ENCODE measurements around the gene TFPT.

Gene TFPT, protein sequence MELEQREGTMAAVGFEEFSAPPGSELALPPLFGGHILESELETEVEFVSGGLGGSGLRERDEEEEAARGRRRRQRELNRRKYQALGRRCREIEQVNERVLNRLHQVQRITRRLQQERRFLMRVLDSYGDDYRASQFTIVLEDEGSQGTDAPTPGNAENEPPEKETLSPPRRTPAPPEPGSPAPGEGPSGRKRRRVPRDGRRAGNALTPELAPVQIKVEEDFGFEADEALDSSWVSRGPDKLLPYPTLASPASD

DNA sequence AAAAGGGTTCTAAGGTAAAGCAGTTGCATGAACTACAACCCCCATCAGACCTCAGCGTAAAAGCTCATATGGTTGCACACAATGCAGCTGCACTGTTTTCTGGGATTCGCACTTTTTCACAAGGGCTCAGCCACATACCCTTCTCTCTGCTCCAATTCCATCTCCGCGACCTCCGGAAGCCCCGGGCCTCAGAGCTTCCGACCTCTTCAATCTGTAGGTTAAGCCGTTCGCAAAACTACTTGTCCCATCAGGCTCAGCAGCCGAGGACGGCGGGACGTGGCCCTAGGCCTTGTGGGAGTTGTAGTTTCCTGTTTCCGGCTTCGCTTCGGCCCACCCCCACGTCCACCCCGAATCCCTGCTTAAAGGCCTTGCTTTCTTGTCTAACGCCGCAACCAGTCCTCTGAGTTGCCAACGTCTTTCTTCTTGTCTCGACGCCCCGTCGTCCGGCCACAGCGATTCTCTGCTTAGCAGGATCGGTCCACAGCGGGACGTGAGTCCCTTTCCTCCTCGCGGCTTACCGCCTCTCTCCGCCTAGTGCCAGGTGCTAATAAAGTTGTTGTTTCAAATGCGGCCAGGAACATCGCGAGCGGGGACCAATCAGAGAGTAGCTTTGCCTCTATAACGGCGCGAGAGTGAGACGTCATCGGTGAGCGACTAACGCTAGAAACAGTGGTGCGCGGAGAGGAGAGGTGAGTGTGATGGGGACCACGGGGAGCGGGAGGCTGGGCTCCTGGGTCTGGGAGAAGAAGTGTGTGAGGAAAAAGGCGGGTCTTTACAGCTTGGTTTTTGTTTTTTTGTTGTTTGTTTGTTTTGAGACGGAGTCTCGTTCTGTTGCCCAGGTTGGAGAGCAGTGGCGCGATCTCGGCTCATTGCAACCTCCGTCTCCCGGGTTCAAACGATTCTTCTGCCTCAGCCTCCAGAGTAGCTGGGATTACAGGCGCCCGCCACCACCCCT lies at the start of gene TFPT, which contains the start of gene PRPF31:
Gene TFPT (minus strand): TSS at position 549 of the 955 bp plus-strand sequence. CDS start 388 bp downstream, at position 161.
Gene PRPF31 (plus strand): TSS at position 646 of the 955 bp plus-strand sequence. CDS start 2,525 bp downstream, outside the sequence.
- peak; percentile 97 for DNase-seq

DNA sequence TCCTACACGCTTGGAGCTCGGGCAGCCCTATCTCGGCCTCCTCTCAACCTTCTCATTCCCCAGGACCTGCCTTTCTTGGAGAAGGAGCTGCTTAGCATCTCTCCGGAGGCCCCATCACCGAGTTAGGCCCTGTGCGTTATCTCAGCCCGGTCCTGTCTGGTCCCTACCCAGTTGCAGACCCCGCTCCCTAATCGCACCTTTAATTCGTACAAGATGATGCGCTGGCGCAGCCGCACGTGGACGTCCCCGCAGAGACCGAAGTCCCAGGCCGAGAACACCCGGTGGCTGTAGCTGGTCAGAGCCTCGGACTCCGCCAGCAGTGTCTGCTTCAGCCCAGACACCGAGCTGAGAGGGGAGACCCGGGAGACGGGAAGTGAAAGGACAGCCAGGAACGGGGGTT lies 49.8 kb upstream of the TFPT start:
- no peak for DNase-seq

DNA sequence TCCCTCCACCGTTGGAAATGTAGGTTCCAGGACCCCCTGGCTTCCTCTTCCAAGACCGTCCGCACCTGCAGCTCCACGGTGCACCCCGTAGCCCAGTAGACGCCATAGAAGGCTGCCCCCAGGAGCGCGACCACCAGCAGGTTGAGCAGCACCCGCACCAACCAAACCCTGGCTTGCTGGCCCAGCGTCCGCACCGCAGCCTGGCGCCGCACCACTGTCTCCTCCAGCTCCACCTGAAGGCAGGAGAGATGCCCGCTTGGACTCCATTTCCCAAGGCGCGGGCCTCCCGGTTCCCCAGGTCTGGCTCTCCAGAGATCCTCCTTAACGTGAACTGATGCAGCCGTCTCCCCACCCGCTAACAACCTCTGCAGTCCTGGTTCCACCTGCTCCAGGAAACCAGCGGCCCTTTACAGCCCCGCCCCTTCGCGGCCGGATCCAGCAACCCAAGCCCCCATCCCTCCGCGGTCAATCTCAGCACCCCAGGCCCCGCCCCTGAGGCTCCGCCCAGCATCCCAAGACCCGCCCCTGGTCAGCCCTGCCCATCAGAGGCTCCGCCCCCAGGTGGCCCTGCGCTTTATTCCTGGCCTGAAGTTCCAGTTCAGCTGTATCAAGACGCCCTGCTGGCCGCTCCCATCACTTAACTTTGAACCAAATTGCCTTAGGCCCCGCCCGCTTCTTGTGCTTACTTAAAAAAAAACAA lies 49.1 kb upstream of the TFPT start:
- no peak for DNase-seq

DNA sequence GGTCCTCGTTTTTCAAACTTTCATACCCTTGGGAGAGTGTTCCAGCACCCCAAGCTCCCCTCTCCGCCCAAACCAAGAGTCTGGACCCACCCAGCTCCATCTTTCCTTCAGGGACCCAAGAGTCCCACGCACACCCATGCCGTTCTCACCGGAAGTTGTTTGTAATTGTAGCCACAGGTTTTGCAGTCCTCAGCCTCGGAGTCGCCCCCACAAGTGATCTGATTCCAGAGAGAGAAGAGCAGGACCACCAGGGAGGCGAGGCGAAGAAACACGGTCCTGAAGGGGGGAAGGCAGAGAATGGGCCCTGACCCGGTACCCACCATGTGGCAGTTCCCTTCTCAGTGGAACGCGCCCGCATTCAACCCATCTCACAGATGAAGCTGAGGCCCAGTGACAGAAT lies 47.4 kb upstream of the TFPT start:
- no peak for DNase-seq

DNA sequence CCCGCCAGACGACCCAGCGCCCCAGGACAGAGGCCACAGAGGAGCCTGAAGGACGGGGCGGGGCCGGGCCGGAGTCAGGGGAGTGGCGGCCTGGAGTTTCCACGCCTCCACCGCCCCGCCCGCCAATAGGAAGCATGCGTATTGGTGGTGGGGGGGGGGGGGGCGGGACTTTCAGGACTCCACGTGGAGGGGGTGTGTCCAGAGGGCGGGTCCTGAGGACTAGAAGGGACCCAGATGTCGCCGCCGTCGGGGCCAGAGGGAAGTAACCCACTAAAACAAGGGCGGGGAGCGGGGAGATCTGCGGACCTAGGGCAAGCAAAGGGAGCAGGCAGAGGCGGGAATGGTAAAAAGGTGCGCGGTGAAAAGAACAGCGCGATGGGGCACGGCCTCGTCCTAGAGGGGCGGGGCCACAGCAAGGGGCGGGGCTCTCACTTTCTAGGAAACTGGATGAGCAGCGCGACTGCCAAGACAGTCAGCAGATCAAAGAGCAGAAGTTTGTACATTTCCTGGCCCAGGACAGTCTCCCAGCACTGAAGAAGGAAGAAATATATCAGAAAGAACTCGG lies 46.9 kb upstream of the TFPT start:
- DNase-seq, result no peak

DNA sequence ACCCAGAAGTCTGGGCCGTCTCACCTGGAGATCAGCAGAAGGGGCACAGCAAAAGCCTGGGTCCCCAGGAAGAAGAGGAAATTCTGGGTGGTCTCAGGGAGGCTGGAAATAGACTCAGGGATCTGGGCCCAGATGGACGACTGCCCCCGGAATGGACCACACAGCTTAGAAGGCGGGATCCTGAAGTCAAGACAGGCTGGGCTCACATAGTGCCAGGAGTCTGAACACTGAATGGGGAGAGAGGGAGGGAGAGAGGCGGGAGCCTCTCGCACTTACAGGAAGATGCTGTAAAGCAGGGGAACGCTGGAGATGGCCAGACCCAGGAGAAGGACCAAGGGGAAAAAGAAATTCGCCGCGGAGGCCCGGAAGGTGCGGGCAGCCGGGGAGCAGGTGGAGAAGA lies 45.4 kb upstream of the TFPT start:
- no peak for DNase-seq

DNA sequence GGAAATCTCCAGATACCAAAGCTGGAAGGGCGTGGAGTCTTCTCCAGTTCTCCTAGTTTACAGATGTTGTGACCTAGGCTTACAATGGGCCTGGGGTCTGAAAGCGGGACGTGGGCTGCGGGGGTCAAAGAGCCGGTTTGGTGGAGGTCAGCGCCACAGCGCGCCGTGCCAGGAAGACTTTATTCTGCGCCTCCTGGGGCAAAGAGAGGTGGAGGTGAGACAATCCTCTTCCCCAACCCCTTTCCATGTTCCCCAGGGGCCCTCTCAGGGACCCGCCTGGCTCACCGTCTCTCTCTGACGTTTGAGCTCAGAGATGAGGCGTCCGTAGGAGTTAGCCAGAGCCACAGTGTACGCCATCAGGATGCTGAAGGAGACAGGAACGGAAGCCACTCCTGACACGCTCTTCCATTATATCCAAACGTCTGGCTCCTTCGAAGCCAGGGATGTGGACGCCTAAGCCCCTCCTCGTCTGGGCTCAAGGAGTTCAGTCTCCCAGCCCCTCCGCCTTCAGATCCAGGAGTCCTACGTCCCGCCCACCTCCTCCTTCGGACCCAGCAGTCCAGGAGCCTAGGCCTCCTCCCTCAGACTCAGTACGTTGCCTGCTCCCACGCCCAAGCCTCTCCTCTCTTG lies 44.8 kb upstream of the TFPT start:
- DNase-seq, result no peak

DNA sequence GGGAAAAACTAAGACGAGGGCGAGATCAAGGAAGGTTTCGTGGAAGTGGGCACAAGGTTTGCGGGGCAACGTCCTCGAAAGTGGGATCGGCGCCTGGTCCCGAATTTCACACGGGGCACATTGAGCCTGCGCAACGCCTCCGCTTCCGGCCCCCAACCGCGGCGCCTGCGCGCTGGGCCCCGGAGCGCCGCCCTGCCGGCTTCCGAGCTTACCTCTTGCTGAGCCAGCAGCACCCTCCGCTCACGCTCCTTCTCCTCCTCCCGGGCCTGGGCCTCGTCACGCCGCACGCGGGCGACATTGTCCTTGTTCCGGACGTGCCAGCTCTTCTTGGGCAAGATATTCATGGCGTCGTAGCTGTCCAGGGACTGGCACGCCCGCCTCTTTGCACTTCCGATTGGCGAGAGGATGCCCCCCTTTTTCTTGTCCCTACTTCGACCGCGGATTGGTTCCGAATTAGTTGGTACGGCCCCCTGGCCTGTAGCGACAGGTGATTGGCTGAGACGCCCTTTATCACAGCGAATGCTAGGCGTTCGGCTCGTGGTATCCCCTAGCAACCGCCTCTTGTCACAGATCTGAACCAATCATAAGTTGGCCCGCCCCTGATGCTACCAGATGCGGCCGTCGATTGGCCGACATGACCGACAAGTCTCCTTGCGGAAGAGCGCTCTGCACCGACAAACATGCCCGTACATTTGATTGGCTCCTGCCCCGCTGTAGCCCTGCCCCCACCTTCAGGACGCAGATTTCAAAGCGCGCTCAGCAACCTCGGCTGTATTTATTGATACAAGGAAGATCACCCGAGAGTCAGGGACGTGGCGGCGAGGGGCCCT lies 44.1 kb upstream of the TFPT start, which contains the start of gene LENG1:
Gene LENG1 (minus strand): TSS at position 370 of the 830 bp plus-strand sequence. CDS start 26 bp downstream, at position 344.
- DNase-seq, result peak; percentile 99

DNA sequence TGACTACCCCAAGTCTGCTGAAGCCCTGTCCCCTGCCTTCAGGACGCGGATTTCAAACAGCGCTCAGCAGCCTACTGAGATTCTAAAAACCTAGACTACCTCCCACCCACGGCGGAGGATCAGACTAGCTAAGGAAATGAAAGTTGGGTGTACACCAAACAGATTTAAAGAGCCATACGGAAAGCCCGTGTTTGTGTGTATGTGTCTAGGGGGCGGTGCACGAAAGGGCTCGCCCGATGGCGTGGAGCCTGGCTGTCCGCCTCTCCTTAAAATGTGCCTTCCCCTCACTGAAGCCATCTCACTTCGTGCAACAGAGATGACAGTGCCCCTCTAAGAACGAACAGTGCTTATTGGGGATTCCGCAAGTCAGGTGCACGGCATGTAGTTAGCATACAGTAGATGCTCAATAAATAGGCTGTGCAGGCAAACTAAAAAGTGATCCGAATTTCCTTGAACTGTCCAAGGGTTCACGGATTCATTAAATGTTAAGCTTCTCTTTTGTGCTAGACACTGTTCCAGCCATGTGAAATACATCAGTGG lies 43.4 kb upstream of the TFPT start:
- no peak for DNase-seq

DNA sequence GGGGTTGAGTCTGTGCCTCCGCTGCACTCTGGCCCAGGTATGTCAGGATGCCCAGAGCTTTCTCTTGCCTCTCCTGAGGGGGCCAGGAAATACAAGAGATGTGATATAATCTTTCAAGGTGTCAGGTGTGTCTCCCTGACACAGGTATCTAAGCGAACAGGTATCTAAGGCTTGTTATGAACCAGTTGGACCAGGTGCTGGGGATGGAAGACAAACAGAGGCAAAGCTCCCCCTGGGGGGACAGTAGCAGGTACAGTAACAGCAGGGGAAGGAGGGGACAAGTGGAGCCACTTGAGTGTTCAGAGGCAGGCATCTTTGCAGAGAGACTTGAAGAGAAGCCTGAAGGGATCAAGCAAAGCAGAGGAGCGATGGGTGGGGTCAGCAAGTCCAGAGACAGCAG lies 41.5 kb upstream of the TFPT start:
- DNase-seq, result no peak

DNA sequence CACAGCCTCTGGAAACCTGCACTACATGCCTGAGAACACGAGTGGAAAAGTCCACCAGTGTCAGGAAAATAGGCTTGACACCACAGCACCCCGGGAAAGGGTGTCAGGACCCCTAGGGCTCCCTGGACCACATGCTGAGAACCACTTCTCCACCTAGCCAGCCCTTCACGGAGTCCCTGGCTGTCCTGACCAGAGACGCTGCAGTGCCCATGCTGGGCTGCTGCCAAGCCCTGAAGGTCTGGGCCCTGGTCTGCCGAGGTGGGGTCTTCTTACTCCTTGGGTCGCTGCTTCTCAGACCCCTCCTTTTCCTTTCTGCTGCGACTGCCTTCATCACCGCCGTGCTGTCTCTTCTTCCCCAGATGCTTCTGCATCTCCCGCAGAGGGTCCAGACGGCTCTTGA lies 41.0 kb upstream of the TFPT start:
- no peak for DNase-seq

DNA sequence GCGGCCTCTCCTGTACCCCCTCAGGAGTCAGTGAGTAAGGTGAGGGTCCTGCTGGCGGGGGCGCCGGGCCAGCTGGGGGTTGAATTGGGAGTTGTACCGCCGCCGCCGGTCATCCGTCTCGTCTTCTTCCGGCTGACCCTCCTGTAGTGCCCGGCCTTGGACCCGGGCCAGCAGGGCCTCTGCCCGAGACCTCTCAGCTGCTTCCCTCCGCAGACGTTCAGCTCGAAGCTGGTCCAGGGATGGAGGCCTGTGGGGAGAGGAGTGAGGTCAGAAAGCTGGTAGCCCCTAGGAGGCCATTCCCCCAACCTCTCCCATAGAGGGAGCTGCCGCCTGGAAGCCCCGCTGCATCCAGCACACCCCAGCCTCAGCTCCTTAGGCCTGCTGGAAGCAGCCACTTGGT lies 40.2 kb upstream of the TFPT start:
- no peak for DNase-seq

DNA sequence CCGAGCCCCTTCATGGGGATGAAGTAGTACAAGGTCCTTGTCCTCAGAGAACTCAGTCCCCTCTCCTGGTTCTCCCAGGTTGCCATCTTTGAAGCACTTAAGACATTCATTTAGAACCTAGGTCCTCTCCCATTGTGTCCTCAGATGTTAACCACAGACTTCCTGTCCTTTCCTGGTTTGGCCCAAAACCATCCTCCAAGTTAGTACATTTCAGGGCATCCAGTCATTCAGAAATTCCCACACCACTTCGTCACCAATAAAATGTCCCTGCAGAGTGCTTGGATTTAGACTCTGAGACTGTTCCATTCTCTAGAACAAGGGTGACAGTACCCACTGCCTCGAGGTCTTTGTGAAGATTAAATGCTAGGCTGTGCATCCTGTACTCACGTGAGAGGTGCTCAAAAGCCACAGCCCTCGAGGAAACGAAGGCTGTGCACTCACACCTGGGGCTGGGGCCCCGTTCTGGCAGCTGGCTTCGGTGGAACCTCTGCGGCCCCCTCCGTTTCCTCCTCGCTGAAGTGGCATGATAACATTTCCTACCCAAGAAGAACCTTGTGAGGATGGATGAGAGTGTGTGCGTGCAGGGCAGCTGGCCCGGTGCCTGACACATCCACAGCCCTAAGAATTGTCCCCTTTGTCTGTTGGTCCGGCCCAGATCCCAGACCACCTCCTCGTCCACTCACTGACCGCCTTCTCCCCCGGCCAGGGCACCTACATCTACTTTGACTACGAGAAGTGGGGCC lies 39.3 kb upstream of the TFPT start:
- no peak for DNase-seq

DNA sequence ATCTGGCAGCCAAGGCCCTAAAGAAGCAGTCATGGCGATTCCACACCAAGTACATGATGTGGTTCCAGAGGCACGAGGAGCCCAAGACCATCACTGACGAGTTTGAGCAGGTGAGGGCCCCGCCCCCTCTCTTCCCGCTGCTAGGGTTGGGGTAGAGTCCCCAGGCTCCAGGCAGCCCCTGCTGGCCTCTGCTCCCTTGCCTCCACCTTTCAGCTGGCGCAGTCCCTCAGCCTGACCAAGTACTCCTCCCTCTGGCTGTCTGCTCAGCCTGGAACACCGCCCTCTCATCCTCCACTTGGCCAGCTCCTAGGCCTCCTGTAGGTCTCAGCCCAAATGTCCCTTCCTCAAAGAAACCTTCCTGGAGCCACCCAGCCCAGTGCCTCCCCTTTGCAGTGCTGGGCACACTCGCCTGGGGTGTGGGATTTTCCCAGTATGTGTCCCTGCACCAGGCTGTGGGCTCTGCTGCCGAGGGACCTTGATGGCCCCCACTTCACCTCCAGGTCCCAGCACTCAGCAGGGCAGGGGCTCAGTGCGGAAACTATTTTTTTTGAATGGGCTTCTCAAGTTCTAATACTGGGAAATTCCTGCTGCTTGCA lies 38.4 kb upstream of the TFPT start:
- no peak for DNase-seq

DNA sequence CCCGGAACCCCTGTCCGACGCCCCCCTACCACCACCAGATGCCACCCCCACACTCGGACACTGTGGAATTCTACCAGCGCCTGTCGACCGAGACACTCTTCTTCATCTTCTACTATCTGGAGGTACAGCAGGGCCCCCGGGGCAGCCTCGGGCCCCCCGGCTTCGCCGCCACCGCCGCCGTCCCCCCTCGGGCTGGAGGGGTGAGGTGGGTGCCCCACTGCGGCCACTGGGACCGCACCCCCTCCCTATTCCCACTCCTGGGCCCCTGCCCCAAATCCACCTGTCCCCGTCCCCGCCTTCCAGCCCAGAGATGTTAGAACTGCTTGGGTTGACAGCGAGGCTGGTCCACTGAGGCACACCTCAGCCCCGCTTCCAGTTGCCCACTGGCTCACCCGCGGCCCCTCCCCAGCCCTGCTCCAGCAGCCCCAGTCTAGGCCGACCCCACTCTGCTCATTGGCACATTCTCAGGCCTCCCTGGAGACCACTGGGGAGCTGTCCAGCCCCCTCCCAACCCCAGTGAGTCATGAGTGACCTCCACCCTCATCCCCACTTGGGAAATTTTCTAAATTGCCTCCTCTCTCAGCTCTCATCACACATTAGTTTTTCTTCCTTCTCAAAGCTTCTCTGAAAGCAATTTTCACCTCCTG lies 37.5 kb upstream of the TFPT start:
- DNase-seq, result no peak

DNA sequence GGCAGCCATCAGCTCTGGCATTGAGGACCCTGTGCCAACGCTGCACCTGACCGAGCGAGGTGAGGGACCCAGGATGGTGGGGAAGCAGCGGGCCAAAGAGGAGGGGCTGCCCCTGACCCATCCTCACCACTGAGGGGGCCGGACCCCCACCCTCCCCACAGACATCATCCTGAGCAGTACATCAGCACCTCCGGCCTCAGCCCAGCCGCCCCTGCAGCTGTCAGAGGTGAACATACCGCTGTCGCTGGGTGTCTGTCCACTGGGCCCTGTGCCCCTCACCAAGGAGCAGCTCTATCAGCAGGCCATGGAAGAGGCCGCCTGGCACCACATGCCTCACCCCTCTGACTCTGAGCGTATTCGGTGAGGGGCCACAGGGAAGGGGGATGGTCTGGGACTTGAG lies 36.8 kb upstream of the TFPT start:
- DNase-seq, result no peak

DNA sequence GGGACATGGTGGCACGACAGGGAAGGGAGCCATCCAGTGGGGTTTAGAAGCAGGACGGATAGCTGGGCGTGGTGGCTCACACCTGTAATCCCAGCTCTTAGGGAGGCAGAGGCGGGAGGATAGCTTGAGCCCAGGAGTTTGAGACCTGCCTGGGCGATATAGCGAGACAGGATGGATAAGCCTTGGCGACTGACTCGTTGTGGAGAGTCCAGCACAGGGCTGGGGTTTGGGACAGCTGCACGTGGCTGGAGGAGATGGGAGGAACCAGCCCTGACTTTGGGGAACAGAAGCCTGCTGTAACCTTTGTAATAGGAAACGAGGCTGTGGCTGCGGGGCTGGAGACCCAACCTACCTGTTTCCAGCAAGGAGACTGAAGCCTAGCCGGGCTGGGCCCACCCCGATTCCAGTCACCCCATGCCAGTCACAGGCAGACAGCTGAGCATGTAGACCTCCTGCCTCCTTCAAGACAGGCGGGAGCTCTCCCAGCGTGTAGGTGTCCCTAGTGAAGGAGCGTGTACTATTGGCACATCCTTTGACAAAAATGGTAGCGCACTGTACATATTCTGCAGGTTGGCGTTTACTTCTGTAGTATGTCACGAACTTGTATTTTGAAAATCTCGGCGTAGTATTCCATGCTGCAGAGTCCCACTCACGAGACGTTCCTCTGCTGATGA lies 36.0 kb upstream of the TFPT start:
- DNase-seq, result no peak

DNA sequence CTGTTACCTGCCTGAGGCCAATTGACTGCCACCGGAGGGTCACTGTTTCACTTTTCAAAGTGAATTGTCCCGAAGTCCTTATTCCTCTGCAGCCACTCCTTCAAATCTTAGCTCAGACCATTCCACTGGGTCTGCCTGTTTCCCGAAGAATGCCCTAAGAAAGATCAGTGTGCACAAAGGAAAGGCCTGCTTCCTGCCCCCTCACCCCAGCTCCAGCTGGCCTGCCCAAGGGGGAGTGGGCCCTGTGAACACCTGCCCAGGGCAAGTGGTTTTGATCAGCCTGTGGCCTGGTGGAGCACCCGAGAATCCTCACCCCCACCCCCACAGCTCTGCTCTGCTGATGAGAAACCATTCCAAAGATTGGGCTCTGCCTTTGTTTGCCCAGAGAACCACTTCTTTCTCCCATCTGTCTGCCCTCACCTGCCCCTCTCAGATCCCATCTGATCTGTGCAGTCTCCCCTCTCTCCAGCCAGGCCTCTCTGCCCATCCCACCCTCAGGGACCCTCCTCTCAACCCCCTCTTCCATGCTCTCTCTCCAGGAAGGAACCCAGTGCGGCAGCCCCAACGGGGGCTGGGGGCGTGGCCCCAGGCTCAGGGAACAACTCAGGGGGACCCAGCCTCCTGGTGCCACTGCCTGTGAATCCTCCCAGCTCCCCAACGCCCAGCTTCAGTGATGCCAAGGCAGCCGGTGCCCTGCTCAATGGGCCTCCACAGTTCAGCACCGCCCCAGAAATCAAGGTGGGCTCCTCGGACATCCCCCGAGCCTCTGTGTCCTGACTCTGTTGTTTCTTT lies 33.8 kb upstream of the TFPT start:
- DNase-seq, result no peak

All from NCI-H510A (cell line).